Lower lobe of right lung (tissue), 2 donors: ENCODE data around the gene LHX5. TPM values are rescaled to one million over a fixed set of nuclear protein-coding genes. Genes with fewer than 3 reads are reported as not detected.
A peak's percentile ranks its signal among the peaks of the same experiment; 100 is the strongest.

Experiments used
- ATAC-seq, 2 donors: fragments of 200-7000 bp; cut with Tn5 transposase; one replicate each; pipeline ENCODE4 v1.9.1; 2020 to 2022; ENCODE audit warnings: mild to moderate bottlenecking in 2 of 2, moderate library complexity in 2 of 2
- DNase-seq: peaks from one replicate; pipeline ENCODE4 v3.0.0-alpha.2; 2020
- H3K27ac ChIP-seq: fragments of 200-600 bp; one replicate; pipeline ENCODE4 v1.8.0; 2022
- H3K27me3 ChIP-seq: fragments of 200-600 bp; one replicate; pipeline ENCODE4 v1.8.0; 2022; ENCODE audit warnings: low read depth
- H3K36me3 ChIP-seq: fragments of 200-600 bp; one replicate; pipeline ENCODE4 v1.8.0; 2022; ENCODE audit warnings: mild to moderate bottlenecking
- H3K4me1 ChIP-seq: fragments of 200-600 bp; one replicate; pipeline ENCODE4 v1.8.0; 2022
- H3K4me3 ChIP-seq: fragments of 200-600 bp; one replicate; pipeline ENCODE4 v1.8.0; 2022; ENCODE audit warnings: mild to moderate bottlenecking
- H3K9me3 ChIP-seq: fragments of 200-600 bp; one replicate; pipeline ENCODE4 v1.8.0; 2022
- CTCF ChIP-seq: fragments of 200-600 bp; IDR thresholded peaks from one replicate; pipeline ENCODE4 v1.8.0; 2022; ENCODE audit warnings: antibody characterized with exemption, mild to moderate bottlenecking
- intact Hi-C: fragments of 100-400 bp; cut with DNase I; formaldehyde crosslinking; loops from one replicate; pipeline ENCODE4 v1.11.0; 2022
- total RNA-seq: library from RNA; stranded (reverse); fragmentation: NEBNext Ultra II Directional; extraction: Animal tissue kit (Norgen Biotek cat#: 25700); gene quantifications from one replicate; pipeline ENCODE4 v1.2.1, GENCODE V29; 2021
- donor health status: DM: no; HTN: yes; CAD: no; lungs with severe emphysema.

Gene LHX5
- total RNA-seq, 1 donor from 2014 or later = not detected

DNA sequence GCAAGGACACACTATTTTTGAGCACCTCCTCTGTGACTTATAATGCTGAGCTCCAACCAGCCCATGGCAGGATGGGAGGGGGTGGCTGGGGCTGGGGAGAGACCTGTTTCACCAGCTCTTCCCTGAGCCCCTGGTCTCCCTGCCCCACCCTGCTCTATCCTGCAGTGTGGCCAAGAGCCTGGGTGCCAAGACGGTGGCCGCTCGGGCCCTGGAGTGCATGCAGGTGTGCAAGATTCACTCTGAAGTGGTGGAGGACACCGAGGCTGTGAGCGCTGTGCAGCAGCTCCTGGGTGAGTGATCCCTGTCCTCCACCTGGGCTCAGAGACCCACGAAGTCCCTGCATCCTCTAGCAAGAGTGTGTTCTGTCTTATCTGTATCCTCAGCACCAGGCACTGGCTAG is 35.1 kb downstream of the LHX5 start:
- Histone ChIP-seq H3K9me3 (no peaks in the 10 kb centered on the region), H3K4me1 (no peaks in the 10 kb centered on the region), H3K4me3 (no peak overlapping the region), H3K27me3 (peaks cover under 1% of the 10 kb centered on the region), H3K27ac (no peak overlapping the region), H3K36me3 (no peaks in the 10 kb centered on the region)
- no peak for TF ChIP-seq CTCF
- no peak for DNase-seq
- ATAC-seq = no peak
- intact Hi-C loops = no loop called here

GRCh38 chr12:113435367-113435766 is 36.3 kb downstream of the LHX5 start:
- Histone ChIP-seq H3K4me3 (no peak overlapping the region), H3K4me1 (no peaks in the 10 kb centered on the region), H3K27me3 (no peaks in the 10 kb centered on the region), H3K36me3 (no peaks in the 10 kb centered on the region), H3K9me3 (no peaks in the 10 kb centered on the region), H3K27ac (no peak overlapping the region)
- intact Hi-C loops = no loop called here
- DNase-seq (no peak), ATAC-seq (no peak)
- no peak for TF ChIP-seq CTCF

GRCh38 chr12:113432986-113433385 is 38.7 kb downstream of the LHX5 start:
- intact Hi-C loops = no loop called here
- DNase-seq (no peak), ATAC-seq (no peak)
- Histone ChIP-seq H3K27me3 (no peaks in the 10 kb centered on the region), H3K4me3 (no peak overlapping the region), H3K27ac (no peak overlapping the region), H3K4me1 (no peaks in the 10 kb centered on the region), H3K36me3 (no peaks in the 10 kb centered on the region), H3K9me3 (no peaks in the 10 kb centered on the region)
- no peak for TF ChIP-seq CTCF

GRCh38 chr12:113428482-113428881 is 43.2 kb downstream of the LHX5 start:
- DNase-seq (no peak), ATAC-seq (no peak)
- Histone ChIP-seq H3K4me3 (no peak overlapping the region), H3K27me3 (no peaks in the 10 kb centered on the region), H3K4me1 (peaks cover 3% of the 10 kb centered on the region), H3K36me3 (no peaks in the 10 kb centered on the region), H3K9me3 (no peaks in the 10 kb centered on the region), H3K27ac (no peak overlapping the region)
- TF ChIP-seq CTCF = no peak
- intact Hi-C loops = no loop called here

- Histone ChIP-seq H3K36me3 (no peaks in the 10 kb centered on the region), H3K27ac (no peak overlapping the region), H3K4me1 (peaks cover 9% of the 10 kb centered on the region), H3K4me3 (no peak overlapping the region), H3K27me3 (no peaks in the 10 kb centered on the region), H3K9me3 (no peaks in the 10 kb centered on the region)
- DNase-seq (peak; percentile 15), ATAC-seq (no peak)
- intact Hi-C loops = no loop called here
- TF ChIP-seq CTCF = no peak
These were observed 43.8 kb downstream of the LHX5 start for GRCh38 chr12:113427882-113428281.

DNA sequence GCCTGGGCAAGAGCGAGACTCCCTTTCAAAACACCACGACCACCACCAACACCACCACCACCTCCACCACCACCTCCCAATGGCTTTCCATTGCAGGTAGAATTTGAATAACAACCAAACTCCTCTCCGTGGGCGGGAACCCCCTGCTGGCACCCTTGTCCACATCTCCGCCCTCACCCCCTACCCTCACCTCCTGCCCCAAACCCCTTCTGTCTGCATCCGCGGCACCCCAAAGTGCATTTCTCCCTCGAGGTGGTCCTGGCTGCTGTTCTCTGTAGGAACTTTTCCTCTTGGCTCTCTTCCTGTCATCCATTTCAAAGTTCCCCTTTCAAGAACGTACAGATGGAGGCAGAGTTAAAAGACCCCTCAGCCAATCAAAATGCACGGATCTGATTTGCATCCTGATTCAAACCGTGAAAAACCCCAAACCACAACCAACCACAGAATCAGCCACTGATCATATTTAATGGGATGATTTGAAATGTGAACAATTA is 45.7 kb downstream of the LHX5 start:
- Histone ChIP-seq H3K36me3 (no peaks in the 10 kb centered on the region), H3K4me3 (no peak overlapping the region), H3K27ac (no peak overlapping the region), H3K27me3 (no peaks in the 10 kb centered on the region), H3K9me3 (no peaks in the 10 kb centered on the region), H3K4me1 (peaks cover 26% of the 10 kb centered on the region)
- no peak for TF ChIP-seq CTCF
- no peak for ATAC-seq
- peak; percentile 20 for DNase-seq
- intact Hi-C loops = no loop called here
